ENCODE results near the gene SRRT. TPM values are rescaled to one million over a fixed set of nuclear protein-coding genes. Genes with fewer than 3 reads are reported as not detected.

SRRT gene
- total and polyA plus RNA-seq, 2 of the 4 experiments (the other 2 are of a cell fraction): 41.4 to 93.5 TPM

DNA sequence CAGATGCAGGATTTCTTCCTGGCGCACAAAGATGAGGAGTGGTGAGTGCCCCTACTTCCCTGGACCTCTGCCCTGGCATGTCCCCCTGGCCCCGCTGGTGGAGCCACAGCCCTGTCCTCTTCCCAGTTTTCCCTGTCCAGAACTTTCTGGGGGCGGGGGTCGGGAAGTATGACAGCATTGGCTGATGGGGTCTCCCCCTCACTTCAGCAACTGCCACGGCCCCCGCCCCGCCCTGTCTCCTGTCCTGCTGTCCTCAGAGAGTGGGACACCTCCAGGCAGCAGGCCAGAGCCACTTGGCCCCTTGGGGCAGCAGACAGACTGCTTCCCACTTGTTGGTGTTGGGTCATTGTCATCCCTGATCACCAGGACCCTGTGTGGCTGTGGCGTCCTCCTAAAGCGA, 7.3 kb downstream of the SRRT start:
- H2AK5ac ChIP-seq (ENCODE audit: low read depth, low read length): no peak overlapping the region
- H4K20me1 ChIP-seq (ENCODE audit: insufficient read depth, low read length): peaks cover 39% of the 10 kb centered on the region
- 94% methylated on average over 5 of the region's 9 CpGs; no CpG with 5 or more reads in 1 of the 2 experiments for WGBS, 2 experiments (ENCODE audit: extremely low coverage in 2 of 2, insufficient read length in 1 of 2)
- no peaks in the 10 kb centered on the region for H3K9me3 ChIP-seq (ENCODE audit: control insufficient read depth, insufficient read depth, low read length)
- no peak overlapping the region for H2AFZ ChIP-seq (replicated peaks; ENCODE audit: low read length, poor library complexity)
- no peak for TF ChIP-seq CHD1 (IDR thresholded peaks at IDR 0.05; ENCODE audit: low read depth, low read length)
- TF ChIP-seq SMC3 (IDR thresholded peaks at IDR 0.05; ENCODE audit: low read depth, low read length): no peak
- TF ChIP-seq, protein P1, sequence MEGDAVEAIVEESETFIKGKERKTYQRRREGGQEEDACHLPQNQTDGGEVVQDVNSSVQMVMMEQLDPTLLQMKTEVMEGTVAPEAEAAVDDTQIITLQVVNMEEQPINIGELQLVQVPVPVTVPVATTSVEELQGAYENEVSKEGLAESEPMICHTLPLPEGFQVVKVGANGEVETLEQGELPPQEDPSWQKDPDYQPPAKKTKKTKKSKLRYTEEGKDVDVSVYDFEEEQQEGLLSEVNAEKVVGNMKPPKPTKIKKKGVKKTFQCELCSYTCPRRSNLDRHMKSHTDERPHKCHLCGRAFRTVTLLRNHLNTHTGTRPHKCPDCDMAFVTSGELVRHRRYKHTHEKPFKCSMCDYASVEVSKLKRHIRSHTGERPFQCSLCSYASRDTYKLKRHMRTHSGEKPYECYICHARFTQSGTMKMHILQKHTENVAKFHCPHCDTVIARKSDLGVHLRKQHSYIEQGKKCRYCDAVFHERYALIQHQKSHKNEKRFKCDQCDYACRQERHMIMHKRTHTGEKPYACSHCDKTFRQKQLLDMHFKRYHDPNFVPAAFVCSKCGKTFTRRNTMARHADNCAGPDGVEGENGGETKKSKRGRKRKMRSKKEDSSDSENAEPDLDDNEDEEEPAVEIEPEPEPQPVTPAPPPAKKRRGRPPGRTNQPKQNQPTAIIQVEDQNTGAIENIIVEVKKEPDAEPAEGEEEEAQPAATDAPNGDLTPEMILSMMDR (conservative IDR thresholded peaks at IDR 0.05; ENCODE audit: low read depth, low read length): no peak
- TF ChIP-seq, protein P2, sequence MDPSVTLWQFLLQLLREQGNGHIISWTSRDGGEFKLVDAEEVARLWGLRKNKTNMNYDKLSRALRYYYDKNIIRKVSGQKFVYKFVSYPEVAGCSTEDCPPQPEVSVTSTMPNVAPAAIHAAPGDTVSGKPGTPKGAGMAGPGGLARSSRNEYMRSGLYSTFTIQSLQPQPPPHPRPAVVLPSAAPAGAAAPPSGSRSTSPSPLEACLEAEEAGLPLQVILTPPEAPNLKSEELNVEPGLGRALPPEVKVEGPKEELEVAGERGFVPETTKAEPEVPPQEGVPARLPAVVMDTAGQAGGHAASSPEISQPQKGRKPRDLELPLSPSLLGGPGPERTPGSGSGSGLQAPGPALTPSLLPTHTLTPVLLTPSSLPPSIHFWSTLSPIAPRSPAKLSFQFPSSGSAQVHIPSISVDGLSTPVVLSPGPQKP (IDR thresholded peaks at IDR 0.05; ENCODE audit: borderline replicate concordance, low read depth, low read length): no peak
- TF ChIP-seq CEBPB (IDR thresholded peaks at IDR 0.05; ENCODE audit: low read depth, low read length): no peak
- no peak for TF ChIP-seq POLR2A (IDR thresholded peaks at IDR 0.05; ENCODE audit: low read depth, low read length)
- no peak for TF ChIP-seq MAFK (IDR thresholded peaks at IDR 0.05; ENCODE audit: low read depth, low read length)
- no peak for TF ChIP-seq RAD21 (IDR thresholded peaks at IDR 0.05; ENCODE audit: low read length)
- no peak for TF ChIP-seq RFX5 (IDR thresholded peaks at IDR 0.05; ENCODE audit: low read depth, low read length)
- TF ChIP-seq, protein P3, sequence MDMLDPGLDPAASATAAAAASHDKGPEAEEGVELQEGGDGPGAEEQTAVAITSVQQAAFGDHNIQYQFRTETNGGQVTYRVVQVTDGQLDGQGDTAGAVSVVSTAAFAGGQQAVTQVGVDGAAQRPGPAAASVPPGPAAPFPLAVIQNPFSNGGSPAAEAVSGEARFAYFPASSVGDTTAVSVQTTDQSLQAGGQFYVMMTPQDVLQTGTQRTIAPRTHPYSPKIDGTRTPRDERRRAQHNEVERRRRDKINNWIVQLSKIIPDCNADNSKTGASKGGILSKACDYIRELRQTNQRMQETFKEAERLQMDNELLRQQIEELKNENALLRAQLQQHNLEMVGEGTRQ (IDR thresholded peaks at IDR 0.05; ENCODE audit: low read depth, low read length): no peak
- no peak for TF ChIP-seq RCOR1 (IDR thresholded peaks at IDR 0.05; ENCODE audit: insufficient replicate concordance, low read length)
- TF ChIP-seq FOS (IDR thresholded peaks at IDR 0.05; ENCODE audit: low read depth, low read length): no peak
- BruUV-seq (replicated peaks): no TSS peak
- in situ Hi-C loops (cut with MboI; ENCODE audit: low sequenced_read_pairs): no loop called here
- H3K4me3 ChIP-seq (ENCODE audit: insufficient read depth, low read depth, low read length): no peak overlapping the region
- H2AK9ac ChIP-seq (replicated peaks; ENCODE audit: low read depth, low read length, poor library complexity): no peak overlapping the region
- H2BK15ac ChIP-seq (ENCODE audit: low read depth, low read length): no peak overlapping the region
- no peak overlapping the region for H2BK5ac ChIP-seq (ENCODE audit: low read depth, low read length, poor library complexity, severe bottlenecking)
- H3K27ac ChIP-seq (ENCODE audit: insufficient read depth, low read length): no peak overlapping the region
- H2BK120ac ChIP-seq (ENCODE audit: low read depth, low read length): no peak overlapping the region
- H3K4me1 ChIP-seq (ENCODE audit: control insufficient read depth, insufficient read depth, low read length): peaks cover 2% of the 10 kb centered on the region; the same call in 1 of the 2 replicates
- no peak for ATAC-seq (ENCODE audit: low read depth)
- H3K36me3 ChIP-seq (ENCODE audit: control insufficient read depth, insufficient read depth, low read length): peaks cover 79% of the 10 kb centered on the region
- peaks cover 36 to 70% of the 10 kb centered on the region in 2 experiments for H3K79me1 ChIP-seq (ENCODE audit: low read depth in 1 of 2, low read length in 2 of 2)
- H3K9me1 ChIP-seq (ENCODE audit: insufficient read depth, low read length): no peaks in the 10 kb centered on the region; the same call in 1 of the 2 replicates
- dilution Hi-C loops (cut with HindIII; ENCODE audit: low sequenced_read_pairs, unreplicated experiment): no loop called here
- H3K4me2 ChIP-seq (ENCODE audit: low read depth, low read length): no peak overlapping the region
- no peak overlapping the region for H3K56ac ChIP-seq (ENCODE audit: extremely low read depth, insufficient read depth, low read length)
- H4K91ac ChIP-seq (ENCODE audit: insufficient read depth, low read depth, low read length): no peak overlapping the region
- ChIA-PET CTCF (no interaction called here), POLR2A (ENCODE audit: unreplicated experiment) (no interaction called here)
- H4K8ac ChIP-seq (ENCODE audit: low read depth in 2 of 2, low read length in 2 of 2): no peak overlapping the region
- H4K5ac ChIP-seq (ENCODE audit: low read depth, low read length): no peak overlapping the region
- no peak overlapping the region for H3K18ac ChIP-seq (ENCODE audit: low read depth, low read length)
- intact Hi-C loops (cut with micrococcal nuclease): no loop called here
- H3K23ac ChIP-seq (ENCODE audit: low read depth, low read length): no peak overlapping the region
- no peak for DNase-seq
- H3K4ac ChIP-seq (ENCODE audit: low read depth, low read length): no peak overlapping the region
- H3K14ac ChIP-seq (replicated peaks; ENCODE audit: low read depth, low read length): no peak overlapping the region
- H3K9ac ChIP-seq (ENCODE audit: low read depth, low read length): no peak overlapping the region
- H3K27me3 ChIP-seq (ENCODE audit: control insufficient read depth, insufficient read depth, low read length): no peaks in the 10 kb centered on the region
- H2BK20ac ChIP-seq (ENCODE audit: low read depth, low read length): no peak overlapping the region
